Measurements from ENCODE around the gene CCDC107.

Gene CCDC107

GRCh38 chr9:35703906-35704672 lies 46.0 kb downstream of the CCDC107 start:
- no peak for DNase-seq (ENCODE audit: low read depth in 2 of 2)

- no peak for DNase-seq (ENCODE audit: low read depth in 2 of 2)
Observed at GRCh38 chr9:35705372-35705771, 47.3 kb downstream of the CCDC107 start.

GRCh38 chr9:35705836-35706430 lies 47.8 kb downstream of the CCDC107 start:
- DNase-seq (ENCODE audit: low read depth in 2 of 2) = no peak

- DNase-seq (ENCODE audit: low read depth in 2 of 2) = no peak
Observed at GRCh38 chr9:35706951-35707350, 48.9 kb downstream of the CCDC107 start.

- no peak for DNase-seq (ENCODE audit: low read depth in 2 of 2)
Observed at GRCh38 chr9:35708146-35708545, 50.1 kb downstream of the CCDC107 start.

- DNase-seq (ENCODE audit: low read depth in 2 of 2) = no peak
Observed at GRCh38 chr9:35710818-35711500, 52.9 kb downstream of the CCDC107 start.

All from activated CD8-positive, alpha-beta memory T cell treated with anti-CD3 and anti-CD28 coated beads for 4 hours (primary cell).